HCT116 (cell line): ENCODE data around the gene KIAA0825. TPM values are rescaled to one million over a fixed set of nuclear protein-coding genes. Genes with fewer than 3 reads are reported as not detected.

Experiments
- ATAC-seq: fragments of 200-7000 bp; cut with Tn5 transposase; 2 replicates; pipeline ENCODE4 v1.9.1; 2020; ENCODE audit warnings: mild to moderate bottlenecking, moderate library complexity
- BruUV-seq: library from RNA; stranded (reverse); fragments of 400-500 nt; replicated peaks from 2 replicates; lab custom pipeline; 2021; lab: Mats Ljungman, UMichigan
- CTCF ChIA-PET: fragments of 300-600 bp; sonication (Branson Sonifier 250); formaldehyde crosslinking; loops from one replicate; lab custom pipeline; 2021; ENCODE audit warnings: antibody characterized with exemption; lab: Charles Lee
- POLR2A ChIA-PET: fragments of 300-600, 350-600 bp; sonication (Branson Sonifier 250); formaldehyde crosslinking; loops from one replicate; lab custom pipeline; 2021; ENCODE audit warnings: antibody characterized with exemption; lab: Charles Lee
- RAD21 ChIA-PET, 2 experiments: fragments of 300-600 bp; sonication (Branson Sonifier 250); formaldehyde crosslinking; loops; one replicate each; lab custom pipeline; 2023; ENCODE audit warnings: low total read pairs in 2 of 2; ENCODE audit not compliant: uncharacterized antibody in 2 of 2, unreplicated experiment in 2 of 2, low non-redundant PET in 1 of 2; lab: Charles Lee
- DNase-seq: peaks from one replicate; pipeline ENCODE4 v3.0.0-alpha.2; 2010; ENCODE audit warnings: low read depth, low spot score
- H2AFZ ChIP-seq: fragments of 200-600 bp; shearing (Covaris generic), sonication (generic); 2 replicates; pipeline ENCODE4 v1.6.1; 2017; ENCODE audit warnings: low read depth, mixed run types, mixed read lengths, antibody characterized with exemption, low read length; ENCODE audit not compliant: poor library complexity, severe bottlenecking
- H3K27ac ChIP-seq: 2 replicates; pipeline ENCODE4 v1.5.1; 2012; ENCODE audit warnings: low read depth, low read length
- H3K27me3 ChIP-seq: fragments of 200-600 bp; sonication (generic); 2 replicates; pipeline ENCODE4 v1.6.1; 2016; ENCODE audit warnings: mixed run types, low read length, mixed read lengths; ENCODE audit not compliant: insufficient read depth
- H3K36me3 ChIP-seq, 2 experiments: fragments of 200-500 bp in 1 of 2; fragments of 200-600 bp in 1 of 2; sonication (Bioruptor generic) in 1 of 2; sonication (generic) in 1 of 2; 2 replicates each; pipeline versions ENCODE4 v1.5.1 to v1.6.1; 2014 to 2016; ENCODE audit warnings: low read length in 2 of 2, inconsistent platforms in 1 of 2, mixed read lengths in 1 of 2, mixed run types in 1 of 2; ENCODE audit not compliant: insufficient read depth in 2 of 2, control insufficient read depth in 1 of 2
- H3K4me1 ChIP-seq, 2 experiments: fragments of 200-600 bp in 1 of 2; sonication (generic) in 1 of 2; 2 replicates each; pipeline versions ENCODE4 v1.5.1 to v1.6.1; 2012 to 2017; ENCODE audit warnings: low read length in 2 of 2, inconsistent platforms in 1 of 2, mild to moderate bottlenecking in 1 of 2, mixed read lengths in 1 of 2, mixed run types in 1 of 2, moderate library complexity in 1 of 2; ENCODE audit not compliant: insufficient read depth in 2 of 2, control insufficient read depth in 1 of 2
- H3K4me2 ChIP-seq: fragments of 200-600 bp; sonication (generic); 2 replicates; pipeline ENCODE4 v1.6.1; 2017; ENCODE audit warnings: mixed run types, low read length, mixed read lengths
- H3K4me3 ChIP-seq, 2 experiments: fragments of 200-600 bp in 1 of 2; sonication (generic) in 1 of 2; replicated peaks in 1 of 2; 2 replicates each; pipeline ENCODE4 v1.5.1; 2011 to 2016; ENCODE audit warnings: low read length in 2 of 2, control low read depth in 1 of 2, low read depth in 1 of 2, mild to moderate bottlenecking in 1 of 2, mixed read lengths in 1 of 2, mixed run types in 1 of 2
- H3K79me2 ChIP-seq: fragments of 200-600 bp; sonication (generic); 2 replicates; pipeline ENCODE4 v1.6.1; 2017; ENCODE audit warnings: mild to moderate bottlenecking, mixed run types, low read length, moderate library complexity, mixed read lengths; ENCODE audit not compliant: insufficient read depth
- H3K9ac ChIP-seq: fragments of 200-600 bp; sonication (generic); 2 replicates; pipeline ENCODE4 v1.6.1; 2016; ENCODE audit warnings: low read length, mixed read lengths
- H3K9me2 ChIP-seq: fragments of 200-600 bp; sonication (generic), shearing (Covaris generic); 2 replicates; pipeline ENCODE4 v1.6.1; 2017; ENCODE audit warnings: mixed run types, mild to moderate bottlenecking, moderate library complexity; ENCODE audit not compliant: insufficient read depth
- H3K9me3 ChIP-seq, 2 experiments: fragments of 200-500 bp in 1 of 2; fragments of 200-600 bp in 1 of 2; sonication (Bioruptor generic) in 1 of 2; sonication (generic) in 1 of 2; 2 replicates each; pipeline ENCODE4 v1.6.1; 2014 to 2017; ENCODE audit warnings: low read length in 2 of 2, mixed read lengths in 2 of 2, inconsistent platforms in 1 of 2, low read depth in 1 of 2, mild to moderate bottlenecking in 1 of 2, mixed run types in 1 of 2, moderate library complexity in 1 of 2; ENCODE audit not compliant: control insufficient read depth in 1 of 2, insufficient read depth in 1 of 2
- H4K20me1 ChIP-seq: fragments of 200-600 bp; sonication (generic), shearing (Covaris generic); 2 replicates; pipeline ENCODE4 v1.6.1; 2017; ENCODE audit warnings: mixed run types, mild to moderate bottlenecking, moderate library complexity; ENCODE audit not compliant: insufficient read depth
- CBX3 ChIP-seq: IDR thresholded peaks from 2 replicates; pipeline ENCODE4 v1.6.1; 2012; ENCODE audit warnings: low read depth
- CTCF ChIP-seq, 3 experiments: fragments of 200-600 bp in 1 of 3; sonication (generic) in 1 of 3; IDR thresholded peaks in 2 of 3; conservative IDR thresholded peaks in 1 of 3; 2 replicates each; pipeline ENCODE4 v1.5.1; 2012 to 2017; ENCODE audit warnings: low read depth in 2 of 3, low read length in 2 of 3, antibody characterized with exemption in 1 of 3, borderline replicate concordance in 1 of 3, control low read depth in 1 of 3, mild to moderate bottlenecking in 1 of 3, mixed read lengths in 1 of 3, mixed run types in 1 of 3, moderate library complexity in 1 of 3; ENCODE audit not compliant: insufficient read depth in 1 of 3
- RAD21 ChIP-seq: IDR thresholded peaks from 2 replicates; pipeline ENCODE4 v1.6.1; 2012; ENCODE audit warnings: low read depth, mild to moderate bottlenecking
- SP1 ChIP-seq: IDR thresholded peaks from 2 replicates; pipeline ENCODE4 v1.6.1; 2012; ENCODE audit warnings: low read depth
- SRF ChIP-seq: IDR thresholded peaks from 2 replicates; pipeline ENCODE4 v1.6.1; 2012; ENCODE audit warnings: low read depth
- intact Hi-C: fragments of 100-400 bp; cut with micrococcal nuclease; formaldehyde crosslinking; loops from 2 replicates; pipeline ENCODE4 v1.10.0; 2022
- total RNA-seq: library from RNA; stranded (reverse); gene quantifications from one replicate; pipeline ENCODE4 v1.2.1, GENCODE V29; 2021; ENCODE audit not compliant: unreplicated experiment

Gene KIAA0825
- total RNA-seq, 1 experiment from 2014 or later: 1.4 TPM

- no peak overlapping the region for H3K4me2 ChIP-seq
- no peaks in the 10 kb centered on the region for H3K36me3 ChIP-seq
- no peaks in the 10 kb centered on the region for H3K27me3 ChIP-seq
- intact Hi-C loops: no loop called here
- no peak for ATAC-seq
- H3K79me2 ChIP-seq: no peaks in the 10 kb centered on the region
- DNase-seq: no peak
- H3K4me1 ChIP-seq: no peaks in the 10 kb centered on the region
- H3K9me3 ChIP-seq: no peaks in the 10 kb centered on the region
- TF ChIP-seq CTCF (IDR thresholded peaks at IDR 0.05 in 2 of 3, conservative IDR thresholded peaks at IDR 0.05 in 1 of 3; ENCODE audit: borderline replicate concordance in 1 of 3, insufficient read depth in 1 of 3, low read depth in 2 of 3, low read length in 2 of 3): peak in 1 of 3 experiments; percentile 35; a peak in 2 of 6 replicates
- TF ChIP-seq SP1: no peak
- ChIA-PET CTCF (no interaction called here), RAD21 (no interaction called here), POLR2A (no interaction called here)
- BruUV-seq: no TSS peak
- no peak overlapping the region for H2AFZ ChIP-seq
- H4K20me1 ChIP-seq: no peaks in the 10 kb centered on the region
- H3K9ac ChIP-seq: no peak overlapping the region
- H3K9me2 ChIP-seq: no peaks in the 10 kb centered on the region
- H3K27ac ChIP-seq: no peak overlapping the region
- H3K4me3 ChIP-seq: no peak overlapping the region
These were observed 220.9 kb downstream of the KIAA0825 start for GRCh38 chr5:94397508-94397907.

- no peak overlapping the region for H2AFZ ChIP-seq
- no peak for TF ChIP-seq RAD21
- TF ChIP-seq CTCF (IDR thresholded peaks at IDR 0.05 in 2 of 3, conservative IDR thresholded peaks at IDR 0.05 in 1 of 3; ENCODE audit: borderline replicate concordance in 1 of 3, insufficient read depth in 1 of 3, low read depth in 2 of 3, low read length in 2 of 3): no peak
- no peak for TF ChIP-seq CBX3
- no peak for TF ChIP-seq SRF
- H3K36me3 ChIP-seq: no peaks in the 10 kb centered on the region
- H4K20me1 ChIP-seq: no peaks in the 10 kb centered on the region
- CTCF ChIA-PET: no interaction called here
- no peak overlapping the region for H3K9ac ChIP-seq
- no peak overlapping the region for H3K4me3 ChIP-seq
- POLR2A ChIA-PET: no interaction called here
- intact Hi-C loops: no loop called here
- no peak overlapping the region for H3K4me2 ChIP-seq
- H3K9me3 ChIP-seq: no peaks in the 10 kb centered on the region
- no peaks in the 10 kb centered on the region for H3K27me3 ChIP-seq
- no TSS peak for BruUV-seq
- no peak for DNase-seq
- no peaks in the 10 kb centered on the region for H3K79me2 ChIP-seq
- no peaks in the 10 kb centered on the region for H3K4me1 ChIP-seq
- no peak overlapping the region for H3K27ac ChIP-seq
- no peak for ATAC-seq
- RAD21 ChIA-PET: no interaction called here
- H3K9me2 ChIP-seq: no peaks in the 10 kb centered on the region
These were observed 221.7 kb downstream of the KIAA0825 start for GRCh38 chr5:94396687-94397086.
